HG03432 (cell line): Measurements from ENCODE around the gene BTNL9.
"Not testable (repeated sequence)": the region's sequence is repeated elsewhere in the genome, so short reads cannot be mapped to it uniquely, and the experiment has no call there.

Experiments
- ATAC-seq: cut with Tn5 transposase; IDR thresholded peaks from one replicate; pipeline ENCODE4 v1.9.1; 2021; ENCODE audit warnings: mild to moderate bottlenecking, moderate library complexity; ENCODE audit not compliant: unreplicated experiment

BTNL9 gene

GRCh38 chr5:181039931-181040630 lies at the start of gene BTNL9:
Gene BTNL9, plus strand, starts transcription at chr5:181040266. Its CDS starts 5,224 bp downstream, at chr5:181045490.
- ATAC-seq: no peak

GRCh38 chr5:180990882-180991242 lies 49.2 kb upstream of the BTNL9 start:
- ATAC-seq: no peak

GRCh38 chr5:181001947-181002346 lies 38.1 kb upstream of the BTNL9 start:
- ATAC-seq: no peak

- ATAC-seq: no peak
Observed at GRCh38 chr5:181005791-181006190, 34.3 kb upstream of the BTNL9 start.

GRCh38 chr5:181008136-181008535 lies 31.9 kb upstream of the BTNL9 start:
- ATAC-seq: no peak

GRCh38 chr5:181010018-181010417 lies 30.0 kb upstream of the BTNL9 start:
- ATAC-seq: not testable (repeated sequence)

- not testable (repeated sequence) for ATAC-seq
Observed at GRCh38 chr5:181014654-181015053, 25.4 kb upstream of the BTNL9 start.

- not testable (repeated sequence) for ATAC-seq
Observed at GRCh38 chr5:181017448-181017847, 22.6 kb upstream of the BTNL9 start.

GRCh38 chr5:181020688-181021087 lies 19.4 kb upstream of the BTNL9 start:
- ATAC-seq: no peak

GRCh38 chr5:181024245-181025064 lies 15.6 kb upstream of the BTNL9 start:
- no peak for ATAC-seq

- ATAC-seq: no peak
Observed at GRCh38 chr5:181027452-181028031, 12.5 kb upstream of the BTNL9 start.

GRCh38 chr5:181028032-181028819 lies 11.8 kb upstream of the BTNL9 start:
- no peak for ATAC-seq

GRCh38 chr5:181031716-181032115 lies 8.3 kb upstream of the BTNL9 start:
- no peak for ATAC-seq

GRCh38 chr5:181035991-181036815 lies 3.9 kb upstream of the BTNL9 start:
- no peak for ATAC-seq

GRCh38 chr5:181036816-181037364 lies 3.2 kb upstream of the BTNL9 start:
- ATAC-seq: no peak

GRCh38 chr5:181037365-181037861 lies 2.7 kb upstream of the BTNL9 start:
- no peak for ATAC-seq

- no peak for ATAC-seq
Observed at GRCh38 chr5:181039471-181039870, 595 bp upstream of the BTNL9 start.

- no peak for ATAC-seq
Observed at GRCh38 chr5:181040631-181040945, 522 bp downstream of the BTNL9 start.

GRCh38 chr5:181041043-181041442 lies 977 bp downstream of the BTNL9 start:
- no peak for ATAC-seq
